H1 (cell line): ENCODE results near the gene ATP23. TPM values are rescaled to one million over a fixed set of nuclear protein-coding genes. Genes with fewer than 3 reads are reported as not detected.

ENCODE experiments used
- CTCF ChIA-PET: fragments of 300-600 bp; sonication (Branson Sonifier 250); formaldehyde crosslinking; loops from one replicate; lab custom pipeline; 2021; ENCODE audit not compliant: partially characterized antibody; lab: Charles Lee
- POLR2A ChIA-PET: fragments of 300-600 bp; sonication (Branson Sonifier 250); formaldehyde crosslinking; loops from one replicate; lab custom pipeline; 2021; ENCODE audit warnings: inconsistent platforms; ENCODE audit not compliant: partially characterized antibody; lab: Charles Lee
- DNase-seq, 2 experiments: peaks; one replicate each; pipeline versions ENCODE4 v3.0.0 to v3.0.0-alpha.2; 2010 to 2022; ENCODE audit warnings: low spot score in 2 of 2, low read depth in 1 of 2, mixed read lengths in 1 of 2
- FAIRE-seq: peaks from 2 replicates; lab custom pipeline; 2011; peaks lifted over from hg19 to GRCh38; lab: Jason Lieb, UNC
- H2AFZ ChIP-seq: 2 replicates; pipeline ENCODE4 v1.8.1; 2012; ENCODE audit warnings: low read length, inconsistent platforms
- H2AK5ac ChIP-seq: 2 replicates; pipeline ENCODE4 v1.6.1; 2013; ENCODE audit warnings: low read depth, low read length
- H2BK120ac ChIP-seq: replicated peaks from 2 replicates; pipeline ENCODE3; 2013; ENCODE audit warnings: low read depth, low read length, inconsistent platforms
- H2BK12ac ChIP-seq: 2 replicates; pipeline ENCODE4 v1.6.1; 2013; ENCODE audit warnings: low read depth, low read length
- H2BK15ac ChIP-seq: 2 replicates; pipeline ENCODE4 v1.6.1; 2013; ENCODE audit warnings: low read length
- H2BK20ac ChIP-seq: 2 replicates; pipeline ENCODE4 v1.6.1; 2013; ENCODE audit warnings: low read length
- H2BK5ac ChIP-seq: 2 replicates; pipeline ENCODE4 v1.6.1; 2013; ENCODE audit warnings: low read depth, low read length
- H3K14ac ChIP-seq: 2 replicates; pipeline ENCODE4 v1.6.1; 2013; ENCODE audit warnings: inconsistent platforms; ENCODE audit not compliant: insufficient read length
- H3K18ac ChIP-seq: 2 replicates; pipeline ENCODE4 v1.6.1; 2013; ENCODE audit warnings: low read length; ENCODE audit errors: extremely low read depth
- H3K23ac ChIP-seq: 2 replicates; pipeline ENCODE4 v1.6.1; 2013; ENCODE audit warnings: inconsistent platforms; ENCODE audit not compliant: insufficient read length
- H3K23me2 ChIP-seq: 2 replicates; pipeline ENCODE4 v1.6.1; 2013; ENCODE audit warnings: low read depth, low read length
- H3K27ac ChIP-seq: 2 replicates; pipeline ENCODE4 v1.6.1; 2011; ENCODE audit warnings: low read depth, low read length, inconsistent platforms
- H3K27me3 ChIP-seq, 4 experiments: replicated peaks in 1 of 4; 1 replicate in 1 of 4; 2 replicates in 3 of 4; pipeline versions ENCODE4 v1.6.1 to v1.8.1; 2011 to 2013; ENCODE audit warnings: low read length in 3 of 4, mild to moderate bottlenecking in 3 of 4, inconsistent platforms in 2 of 4, mixed read lengths in 2 of 4, moderate library complexity in 1 of 4; ENCODE audit not compliant: control insufficient read depth in 3 of 4, insufficient read depth in 3 of 4; ENCODE audit errors: extremely low read depth in 1 of 4
- H3K36me3 ChIP-seq, 4 experiments: 2 replicates each; pipeline versions ENCODE4 v1.6.1 to v1.8.1; 2011 to 2013; ENCODE audit warnings: mild to moderate bottlenecking in 4 of 4, low read length in 3 of 4, moderate library complexity in 2 of 4, control low read depth in 1 of 4, inconsistent platforms in 1 of 4; ENCODE audit not compliant: insufficient read depth in 4 of 4, control insufficient read depth in 2 of 4
- H3K4ac ChIP-seq: replicated peaks from 2 replicates; pipeline ENCODE3; 2013; ENCODE audit warnings: low read length, low read depth, mixed read lengths, inconsistent platforms; ENCODE audit not compliant: insufficient read length
- H3K4me1 ChIP-seq, 4 experiments: replicated peaks in 1 of 4; 1 replicate in 1 of 4; 2 replicates in 3 of 4; pipeline versions ENCODE4 v1.6.1 to v1.8.1; 2011 to 2013; ENCODE audit warnings: low read length in 3 of 4, inconsistent platforms in 2 of 4, mixed read lengths in 1 of 4; ENCODE audit not compliant: insufficient read depth in 4 of 4, control insufficient read depth in 3 of 4
- H3K4me2 ChIP-seq, 2 experiments: 2 replicates each; pipeline versions ENCODE4 v1.6.1 to v1.8.1; 2011 to 2013; ENCODE audit warnings: low read depth in 2 of 2, low read length in 2 of 2, control low read depth in 1 of 2, inconsistent platforms in 1 of 2, mild to moderate bottlenecking in 1 of 2; ENCODE audit not compliant: insufficient read depth in 1 of 2
- H3K4me3 ChIP-seq, 4 experiments: fragments of 200-600, 300-600 bp in 1 of 4; sonication (generic), shearing (Covaris generic), sonication (Bioruptor Twin) in 1 of 4; 2 replicates each; pipeline versions ENCODE4 v1.5.1 to v1.8.1; 2011 to 2016; ENCODE audit warnings: low read length in 4 of 4, low read depth in 3 of 4, control low read depth in 2 of 4, inconsistent platforms in 2 of 4, mild to moderate bottlenecking in 2 of 4, mixed read lengths in 1 of 4, moderate library complexity in 1 of 4; ENCODE audit not compliant: insufficient read depth in 2 of 4; ENCODE audit errors: extremely low read depth in 1 of 4
- H3K56ac ChIP-seq: replicated peaks from 2 replicates; pipeline ENCODE3; 2013; ENCODE audit warnings: low read depth, mild to moderate bottlenecking, mixed read lengths, low read length, inconsistent platforms; ENCODE audit not compliant: insufficient read length
- H3K79me1 ChIP-seq: 2 replicates; pipeline ENCODE4 v1.6.1; 2013; ENCODE audit warnings: low read depth, low read length, control low read depth
- H3K79me2 ChIP-seq, 2 experiments: 2 replicates each; pipeline versions ENCODE4 v1.6.1 to v1.8.1; 2012 to 2013; ENCODE audit warnings: low read length in 2 of 2, mild to moderate bottlenecking in 2 of 2, inconsistent platforms in 1 of 2; ENCODE audit not compliant: insufficient read depth in 2 of 2, control insufficient read depth in 1 of 2
- H3K9ac ChIP-seq, 4 experiments: replicated peaks in 1 of 4; 1 replicate in 1 of 4; 2 replicates in 3 of 4; pipeline versions ENCODE4 v1.6.1 to v1.8.1; 2011 to 2013; ENCODE audit warnings: low read depth in 3 of 4, low read length in 3 of 4, control low read depth in 2 of 4, mild to moderate bottlenecking in 2 of 4, moderate library complexity in 2 of 4, inconsistent platforms in 1 of 4; ENCODE audit errors: extremely low read depth in 1 of 4
- H3K9me3 ChIP-seq, 2 experiments: 2 replicates each; pipeline versions ENCODE4 v1.6.1 to v1.8.1; 2012 to 2013; ENCODE audit warnings: mild to moderate bottlenecking in 2 of 2, moderate library complexity in 2 of 2, control low read depth in 1 of 2, inconsistent platforms in 1 of 2, low read depth in 1 of 2, low read length in 1 of 2, mixed read lengths in 1 of 2; ENCODE audit not compliant: insufficient read depth in 2 of 2
- H4K20me1 ChIP-seq, 2 experiments: replicated peaks in 1 of 2; 2 replicates each; pipeline versions ENCODE3 to v1.8.1; 2011 to 2013; ENCODE audit warnings: inconsistent platforms in 2 of 2, low read length in 2 of 2, mild to moderate bottlenecking in 1 of 2; ENCODE audit not compliant: insufficient read depth in 2 of 2, control insufficient read depth in 1 of 2
- H4K5ac ChIP-seq: 2 replicates; pipeline ENCODE4 v1.6.1; 2013; ENCODE audit warnings: low read length, low read depth, mixed read lengths, inconsistent platforms; ENCODE audit not compliant: insufficient read length
- H4K8ac ChIP-seq: 2 replicates; pipeline ENCODE4 v1.8.0; 2013; ENCODE audit warnings: mild to moderate bottlenecking, moderate library complexity, low read length, inconsistent platforms; ENCODE audit not compliant: insufficient read depth; ENCODE audit errors: extremely low read depth
- H4K91ac ChIP-seq: replicated peaks from 2 replicates; pipeline ENCODE3; 2013; ENCODE audit warnings: low read length, mixed read lengths, inconsistent platforms; ENCODE audit not compliant: insufficient read length
- BCL11A ChIP-seq, 2 experiments: IDR thresholded peaks; one replicate each; pipeline ENCODE4 v1.6.1; 2011; ENCODE audit warnings: low read depth in 2 of 2, low read length in 2 of 2, mild to moderate bottlenecking in 2 of 2
- CTBP2 ChIP-seq: IDR thresholded peaks from 2 replicates; pipeline ENCODE4 v1.7.0; 2011; ENCODE audit warnings: borderline replicate concordance, mild to moderate bottlenecking, moderate library complexity, mixed read lengths, low read length; ENCODE audit not compliant: insufficient read depth, insufficient read length
- HDAC6 ChIP-seq: IDR thresholded peaks from one replicate; pipeline ENCODE4 v1.7.1; 2012; ENCODE audit warnings: low read depth, mild to moderate bottlenecking, inconsistent platforms, low read length, moderate library complexity
- NRF1 ChIP-seq: IDR thresholded peaks from 2 replicates; pipeline ENCODE4 v1.6.1; 2011; ENCODE audit warnings: mild to moderate bottlenecking, low read depth, low read length, improper control_type of control experiment
- RBBP5 ChIP-seq: IDR thresholded peaks from 2 replicates; pipeline ENCODE4 v1.7.1; 2012; ENCODE audit warnings: low read depth, mild to moderate bottlenecking, inconsistent platforms, low read length, moderate library complexity, borderline replicate concordance
- SP1 ChIP-seq: IDR thresholded peaks from 2 replicates; pipeline ENCODE4 v1.6.1; 2011; ENCODE audit warnings: low read depth, low read length
- polyA plus RNA-seq, 7 experiments: library from polyadenylated mRNA; depleted of rRNA in 3 of 7; stranded (reverse) in 5 of 7; unstranded in 2 of 7; fragments of >200 nt in 5 of 7; fragments of 200-250 nt in 2 of 7; gene quantifications; 1 replicate in 5 of 7; 2 replicates in 1 of 7; 4 replicates in 1 of 7; pipeline versions ENCODE4 v1.2.1 to v1.2.3, GENCODE V29; 2011 to 2013; ENCODE audit warnings: missing spikeins in 2 of 7, mixed read lengths in 2 of 7
- total RNA-seq: library from RNA; stranded (reverse); fragmentation: NEBNext Ultra II Directional; extraction: Animal tissue kit (Norgen Biotek cat#: 25700); gene quantifications from 2 replicates; pipeline ENCODE4 v1.2.1, GENCODE V29; 2021
- TF ChIP-seq, protein P1 (sequence below): IDR thresholded peaks from 2 replicates; pipeline ENCODE4 v1.6.1; 2012; ENCODE audit warnings: low read length, inconsistent platforms

Gene ATP23
- total and polyA plus RNA-seq, 2 of the 8 experiments (the other 6 are each of a cell fraction or from before 2014, with no cell fraction given): 10.2 to 13.5 TPM

DNA sequence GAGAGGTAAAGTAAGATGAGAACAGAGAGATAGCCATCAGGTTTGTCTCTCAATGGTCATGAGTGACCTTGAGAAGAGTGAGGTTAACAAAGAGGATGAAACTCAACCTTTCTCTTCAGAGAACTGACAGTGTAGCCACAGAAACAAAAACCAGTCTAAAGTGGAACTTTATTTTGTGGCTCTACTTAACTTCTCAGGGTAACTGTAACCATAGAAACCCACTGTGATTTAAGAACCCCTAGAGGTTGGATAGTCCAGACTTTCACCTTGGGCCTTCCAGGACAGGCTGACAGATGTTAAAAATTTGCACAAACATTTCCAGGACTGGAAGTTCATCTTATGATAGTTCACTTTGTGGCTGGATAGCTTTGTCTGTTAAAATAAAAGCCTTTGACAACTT, 48.5 kb downstream of the ATP23 start:
- no peak overlapping the region for H2BK120ac ChIP-seq
- TF ChIP-seq BCL11A (IDR thresholded peaks at IDR 0.05; ENCODE audit: low read depth in 2 of 2, low read length in 2 of 2) (no peak), RBBP5 (no peak), SP1 (no peak), NRF1 (no peak), CTBP2 (no peak), HDAC6 (no peak)
- TF ChIP-seq, protein P1, sequence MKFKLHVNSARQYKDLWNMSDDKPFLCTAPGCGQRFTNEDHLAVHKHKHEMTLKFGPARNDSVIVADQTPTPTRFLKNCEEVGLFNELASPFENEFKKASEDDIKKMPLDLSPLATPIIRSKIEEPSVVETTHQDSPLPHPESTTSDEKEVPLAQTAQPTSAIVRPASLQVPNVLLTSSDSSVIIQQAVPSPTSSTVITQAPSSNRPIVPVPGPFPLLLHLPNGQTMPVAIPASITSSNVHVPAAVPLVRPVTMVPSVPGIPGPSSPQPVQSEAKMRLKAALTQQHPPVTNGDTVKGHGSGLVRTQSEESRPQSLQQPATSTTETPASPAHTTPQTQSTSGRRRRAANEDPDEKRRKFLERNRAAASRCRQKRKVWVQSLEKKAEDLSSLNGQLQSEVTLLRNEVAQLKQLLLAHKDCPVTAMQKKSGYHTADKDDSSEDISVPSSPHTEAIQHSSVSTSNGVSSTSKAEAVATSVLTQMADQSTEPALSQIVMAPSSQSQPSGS: no peak
- H4K8ac ChIP-seq: no peak overlapping the region
- no peaks in the 10 kb centered on the region for H3K79me2 ChIP-seq
- no peak overlapping the region for H2BK5ac ChIP-seq
- H3K9ac ChIP-seq: no peak overlapping the region
- H3K4me1 ChIP-seq: no peaks in the 10 kb centered on the region
- ChIA-PET POLR2A (no interaction called here), CTCF (interaction anchor here (0.7 to 1.2 kb wide), 2 partner anchors 8 to 116 kb away, joined by 3 to 4 read pairs; no protein-coding TSS in a partner anchor)
- H3K23ac ChIP-seq: no peak overlapping the region
- H2AK5ac ChIP-seq: no peak overlapping the region
- no peak overlapping the region for H3K4me3 ChIP-seq
- no peak overlapping the region for H3K56ac ChIP-seq
- no peaks in the 10 kb centered on the region for H3K79me1 ChIP-seq
- H3K9me3 ChIP-seq: no peaks in the 10 kb centered on the region
- H3K4ac ChIP-seq: no peak overlapping the region
- no peak overlapping the region for H2BK12ac ChIP-seq
- no peaks in the 10 kb centered on the region for H3K23me2 ChIP-seq
- no peak overlapping the region for H3K27ac ChIP-seq
- no peak overlapping the region for H2BK15ac ChIP-seq
- no peak for FAIRE-seq
- no peak overlapping the region for H2BK20ac ChIP-seq
- H3K36me3 ChIP-seq: no peaks in the 10 kb centered on the region
- H4K20me1 ChIP-seq: no peaks in the 10 kb centered on the region
- no peaks in the 10 kb centered on the region for H3K27me3 ChIP-seq
- H3K14ac ChIP-seq: no peak overlapping the region
- DNase-seq: no peak
- no peak overlapping the region for H2AFZ ChIP-seq
- no peak overlapping the region for H3K18ac ChIP-seq
- no peak overlapping the region for H4K5ac ChIP-seq
- H4K91ac ChIP-seq: no peak overlapping the region
- no peak overlapping the region for H3K4me2 ChIP-seq
